Activated CD4-positive, alpha-beta T cell treated with anti-CD3 and anti-CD28 coated beads for 24 hours (primary cell): ENCODE results near the gene NLGN4Y.

ENCODE experiments used
- DNase-seq, 2 donors: peaks; one replicate each; pipeline ENCODE4 v3.0.0-alpha.2; 2020; ENCODE audit warnings: low read depth in 2 of 2

Gene NLGN4Y

DNA sequence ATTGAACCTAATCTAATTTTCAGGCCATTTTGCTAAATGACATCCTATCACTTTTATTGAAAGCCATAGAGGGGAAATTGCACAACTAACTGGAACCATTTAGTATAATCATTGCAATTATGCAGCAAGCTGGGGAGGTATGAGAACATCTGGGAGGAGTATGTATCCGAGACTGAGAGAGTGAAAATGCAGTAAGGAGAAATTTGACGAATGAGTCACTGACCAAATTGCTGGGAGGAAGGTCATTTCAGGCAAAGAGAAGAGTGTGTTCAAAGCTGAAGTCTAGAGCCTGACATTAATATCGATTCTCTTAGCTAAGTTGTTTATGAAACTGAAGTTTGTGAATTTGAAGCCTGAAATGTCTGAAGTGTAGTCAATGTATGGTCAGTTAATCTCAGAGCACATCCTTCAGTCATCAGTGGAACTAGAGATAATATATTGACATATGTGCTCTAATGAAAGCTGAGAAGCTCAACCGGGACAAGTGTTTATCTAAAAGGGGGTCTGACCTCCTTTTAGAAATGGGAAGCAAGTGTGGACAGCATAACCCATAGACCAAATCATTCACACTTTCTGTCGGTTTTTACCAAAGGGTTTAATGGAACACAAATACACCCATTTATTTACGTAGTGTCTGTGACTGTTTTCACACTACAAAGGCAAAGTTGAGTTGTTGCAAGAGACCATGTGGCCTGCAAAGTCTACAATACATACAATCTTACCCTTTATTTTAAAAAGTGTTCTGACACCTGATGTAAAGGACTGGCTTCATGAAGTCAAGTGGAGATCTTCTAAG lies 120.0 kb downstream of the NLGN4Y start:
- DNase-seq, result no peak

DNA sequence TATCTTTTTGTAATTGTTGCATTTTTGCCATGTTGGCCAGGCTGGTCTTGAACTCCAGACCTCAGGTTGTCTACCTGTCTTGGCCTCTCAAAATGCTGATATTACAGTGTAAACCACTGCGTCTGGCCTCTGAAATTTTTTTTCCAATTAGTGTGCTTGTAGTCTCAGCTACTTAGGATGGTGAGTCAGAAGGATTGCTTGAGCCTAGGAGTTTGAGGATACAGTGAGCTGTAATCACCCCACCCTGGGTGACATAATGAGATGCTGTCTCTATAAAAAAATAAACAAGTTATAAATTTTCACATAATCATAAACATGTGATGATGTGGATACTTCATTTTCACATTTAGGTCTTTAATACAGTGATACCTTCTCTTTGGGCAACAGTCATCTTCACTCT lies 154.9 kb downstream of the NLGN4Y start:
- DNase-seq, result no peak

DNA sequence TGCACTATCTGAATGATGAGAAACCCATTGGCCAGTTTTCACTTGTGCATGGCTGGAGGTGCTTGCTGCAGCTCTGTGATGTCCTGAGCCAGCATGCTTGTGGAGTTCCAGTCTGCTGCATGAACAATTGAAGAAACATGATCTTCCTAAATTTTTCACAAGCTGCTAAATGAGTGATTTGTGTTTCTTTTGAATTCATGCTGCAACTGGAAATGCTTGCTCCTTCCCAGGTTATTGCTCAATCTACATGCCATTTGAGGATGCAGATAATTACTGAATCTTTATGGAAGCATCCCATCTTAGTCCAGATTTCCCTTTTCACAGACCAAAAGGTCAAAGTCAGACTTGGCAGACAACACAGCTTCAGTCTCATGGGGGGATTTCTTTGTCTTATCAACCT lies 170.2 kb downstream of the NLGN4Y start:
- DNase-seq, result no peak

DNA sequence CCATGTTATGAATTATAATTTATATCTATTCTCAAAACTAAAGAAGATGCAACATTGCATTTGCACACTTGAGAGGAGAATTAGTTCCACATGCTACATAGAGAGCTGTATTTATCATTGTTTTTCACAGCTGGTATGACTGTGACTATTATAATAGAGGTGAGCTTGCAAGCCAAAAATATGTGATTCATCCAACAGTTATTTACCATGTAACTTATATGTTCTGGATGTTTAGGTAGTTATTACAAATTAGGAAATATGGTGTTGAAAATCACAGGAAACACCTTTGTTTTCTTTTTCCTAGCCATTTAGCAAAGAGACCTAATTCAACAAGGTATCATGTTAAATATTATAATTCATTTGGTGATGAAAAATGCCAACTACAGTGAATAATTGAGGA lies 183.8 kb downstream of the NLGN4Y start:
- DNase-seq, result no peak

DNA sequence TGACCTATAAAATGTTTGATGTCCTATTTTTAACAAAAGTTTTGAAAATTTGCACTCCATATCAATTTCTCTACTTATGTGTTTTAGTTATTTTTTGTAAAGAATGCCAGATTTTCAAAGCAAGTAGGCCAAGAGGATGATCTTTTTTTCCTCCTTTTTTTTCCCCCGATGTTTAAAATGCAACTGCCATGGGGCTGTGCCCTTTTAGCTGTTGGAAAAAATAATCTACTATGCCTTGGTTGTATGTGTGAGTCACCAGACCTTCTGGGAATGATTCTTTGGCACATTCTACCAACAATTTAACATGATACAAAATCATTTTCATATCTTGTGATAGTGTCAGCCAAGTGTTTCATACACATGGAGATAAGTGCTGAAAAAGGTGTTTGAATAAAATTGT lies 217.3 kb downstream of the NLGN4Y start:
- no peak for DNase-seq

DNA sequence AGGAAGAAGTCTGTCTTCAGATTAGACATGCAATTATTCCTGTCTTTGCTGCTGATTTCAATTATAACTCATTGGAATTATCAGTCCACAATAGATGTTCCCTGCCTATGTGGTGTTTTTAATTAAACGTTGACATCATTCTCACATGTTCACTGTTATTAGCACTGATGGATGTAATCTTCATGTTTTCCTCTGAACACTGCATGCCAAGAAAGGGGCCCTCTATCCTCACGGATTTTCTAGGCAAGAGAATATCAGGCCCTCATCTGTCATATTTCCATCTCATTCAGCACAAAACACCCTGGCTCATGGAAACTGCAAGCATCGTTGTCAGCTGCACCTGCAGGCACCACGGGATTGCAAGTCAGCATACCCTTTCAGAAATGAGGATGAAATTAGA lies 224.0 kb downstream of the NLGN4Y start:
- no peak for DNase-seq

DNA sequence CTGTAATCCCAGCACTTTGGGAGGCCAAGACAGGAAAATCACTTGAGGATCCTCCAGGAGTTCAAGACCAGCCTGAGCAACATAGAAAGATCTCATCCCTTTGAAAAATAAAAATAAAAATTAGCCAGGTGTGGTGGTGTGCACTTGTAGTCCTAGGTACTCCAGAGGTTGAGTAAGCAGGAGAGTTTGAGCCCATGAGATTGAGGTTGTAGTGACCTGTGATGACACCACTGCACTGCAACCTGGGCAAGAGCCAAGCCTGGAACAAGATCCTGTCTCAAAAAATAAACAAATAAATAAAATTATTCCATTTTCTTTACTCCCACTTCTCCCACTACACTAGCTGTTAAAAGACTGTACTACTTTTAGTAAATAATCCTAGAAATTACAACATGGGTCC lies 231.2 kb downstream of the NLGN4Y start:
- no peak for DNase-seq

DNA sequence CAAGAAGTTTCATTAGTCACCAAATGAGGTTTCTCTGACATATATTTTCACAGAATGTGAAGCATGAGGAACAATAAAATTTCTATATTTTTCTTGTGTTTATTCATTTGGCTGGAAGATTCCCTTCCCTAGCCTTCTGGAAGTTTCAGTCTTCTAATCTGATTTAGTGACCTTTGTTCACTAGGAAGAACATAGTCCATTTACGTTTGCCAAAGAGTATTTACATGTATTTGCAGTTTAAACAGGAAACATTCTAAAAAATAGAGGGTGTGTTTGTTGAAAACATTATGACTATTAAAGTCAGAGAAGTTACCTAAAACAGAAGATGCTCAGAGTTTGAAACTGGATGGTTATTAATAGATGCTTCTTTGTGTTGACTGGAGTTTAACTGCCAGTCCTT lies 238.6 kb downstream of the NLGN4Y start:
- DNase-seq, result no peak

DNA sequence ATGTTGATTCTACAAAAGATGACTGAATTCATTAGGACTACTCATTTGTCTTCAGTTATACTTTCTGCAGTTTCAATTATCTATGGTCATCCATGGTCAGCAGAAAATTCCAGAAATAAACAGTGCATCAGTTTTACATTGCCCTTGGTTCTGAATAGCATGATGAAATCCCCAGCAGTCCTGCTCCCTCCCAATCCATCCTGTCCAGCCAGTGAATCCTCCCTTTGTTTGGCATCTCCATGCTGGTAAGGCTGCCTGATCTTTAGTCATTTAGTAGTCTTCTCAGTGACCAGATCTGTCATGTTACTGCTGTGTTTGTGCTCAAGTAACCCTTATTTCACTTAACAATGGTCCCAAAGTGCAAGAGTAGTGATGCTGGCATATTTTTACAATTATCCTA lies 239.3 kb downstream of the NLGN4Y start:
- DNase-seq, result no peak

DNA sequence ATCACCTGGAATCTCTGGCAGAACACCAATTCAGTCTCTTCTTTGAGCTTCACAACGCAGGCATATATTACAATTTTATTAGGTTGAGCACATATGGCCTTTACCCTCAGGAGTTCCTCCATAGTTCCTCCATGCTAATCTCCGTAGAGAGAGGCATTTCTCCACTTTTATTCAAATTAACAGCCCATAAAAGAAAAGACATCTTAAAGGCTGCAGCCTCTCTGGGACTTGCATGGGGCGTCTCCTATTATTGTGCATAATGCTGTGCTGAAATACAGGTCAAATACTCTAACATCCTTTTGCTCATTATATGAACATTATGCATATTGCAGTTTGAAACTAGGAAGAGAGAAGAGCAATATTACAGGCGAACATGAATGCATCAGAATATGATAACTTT lies 253.9 kb downstream of the NLGN4Y start:
- no peak for DNase-seq

DNA sequence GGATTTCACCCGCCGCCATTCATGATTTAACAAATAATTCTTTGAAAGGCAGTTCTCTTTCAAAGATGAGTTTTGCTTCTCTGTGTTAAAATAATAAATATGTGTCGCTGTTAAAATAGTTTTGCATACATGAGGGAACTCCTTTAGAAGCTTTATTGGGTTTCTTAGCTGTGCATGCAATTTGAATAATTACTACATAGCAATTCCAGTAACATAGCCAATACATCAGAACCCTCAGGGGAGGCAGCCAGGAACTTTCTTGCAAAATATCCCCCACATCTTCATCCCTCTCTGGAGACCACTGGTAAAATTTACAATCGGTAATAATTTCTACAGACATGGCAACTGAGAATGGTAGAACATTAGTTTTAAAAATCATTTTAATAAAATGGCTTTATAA lies 268.8 kb downstream of the NLGN4Y start:
- DNase-seq, result no peak

DNA sequence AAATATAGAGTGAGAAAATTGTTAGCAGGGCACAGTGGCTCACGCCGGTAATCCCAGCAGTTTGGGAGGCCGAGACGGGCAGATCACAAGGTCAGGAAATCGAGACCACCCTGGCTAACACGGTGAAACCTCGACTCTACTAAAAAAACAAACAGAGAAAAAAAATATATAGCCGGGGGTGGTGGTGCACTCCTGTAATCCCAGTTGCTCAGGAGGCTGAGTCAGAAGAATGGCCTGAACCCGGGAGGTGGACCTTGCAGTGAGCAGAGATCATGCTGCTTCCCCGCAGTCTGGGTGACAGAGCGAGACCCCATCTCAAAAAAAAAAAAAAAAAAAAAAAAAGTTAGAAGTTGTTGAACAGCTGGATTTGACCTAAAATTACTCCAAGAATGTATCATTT lies 269.3 kb downstream of the NLGN4Y start:
- no peak for DNase-seq

DNA sequence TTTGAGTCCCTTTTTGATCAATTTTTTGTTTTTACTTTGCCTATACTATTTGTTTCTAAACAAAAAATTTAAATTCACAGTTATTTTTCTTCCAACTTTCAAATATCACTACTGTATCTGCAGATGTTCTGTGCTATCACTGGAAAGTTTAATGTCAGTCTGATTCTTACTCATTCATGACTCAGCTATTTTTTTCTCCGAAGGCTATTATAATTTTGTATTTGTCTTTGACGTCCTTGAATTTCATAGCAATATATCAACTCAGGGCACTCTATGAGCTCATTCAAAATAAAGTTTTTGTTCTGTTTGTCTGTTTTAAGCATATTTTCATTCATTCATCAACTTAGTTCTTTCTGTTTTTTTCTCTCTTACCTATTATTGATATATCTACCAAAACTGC lies 273.7 kb downstream of the NLGN4Y start:
- no peak for DNase-seq

DNA sequence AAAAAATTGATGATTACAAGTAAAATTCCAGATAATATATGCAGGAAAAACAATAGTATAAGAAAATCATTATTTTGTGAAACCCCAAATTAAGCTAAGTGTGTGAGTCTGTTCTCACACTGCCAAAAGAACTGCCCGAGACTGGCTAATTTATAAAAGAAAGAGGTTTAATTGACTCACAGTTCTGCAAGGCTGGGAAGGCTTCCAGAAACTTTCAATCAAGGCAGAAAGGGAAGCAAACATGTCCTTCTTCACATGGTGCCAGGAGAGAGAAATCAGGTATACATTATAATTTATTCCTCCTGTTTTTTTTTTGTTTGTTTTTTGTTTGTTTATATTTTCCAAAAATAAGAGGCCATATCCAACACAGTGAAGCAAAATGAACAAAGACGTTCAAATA lies 276.8 kb downstream of the NLGN4Y start:
- no peak for DNase-seq

DNA sequence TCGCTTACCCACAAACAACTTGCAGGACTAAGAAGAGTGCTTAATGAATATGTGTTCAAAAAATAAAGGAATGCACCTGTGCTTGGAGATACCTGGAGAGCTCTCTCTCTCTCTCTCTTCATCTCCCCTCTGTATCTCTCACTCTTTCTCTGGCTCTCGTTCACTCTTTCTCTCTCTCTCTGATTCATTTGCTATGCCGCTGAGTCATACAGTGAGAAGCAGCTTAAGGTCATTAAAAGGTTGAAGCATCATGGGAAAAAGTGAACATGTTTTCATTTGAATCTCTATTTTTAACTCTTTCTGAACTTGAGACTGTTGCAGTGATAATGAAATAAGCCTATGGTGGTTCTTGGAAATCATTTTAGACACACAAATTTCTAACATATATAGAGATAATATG lies 277.8 kb downstream of the NLGN4Y start:
- no peak for DNase-seq

DNA sequence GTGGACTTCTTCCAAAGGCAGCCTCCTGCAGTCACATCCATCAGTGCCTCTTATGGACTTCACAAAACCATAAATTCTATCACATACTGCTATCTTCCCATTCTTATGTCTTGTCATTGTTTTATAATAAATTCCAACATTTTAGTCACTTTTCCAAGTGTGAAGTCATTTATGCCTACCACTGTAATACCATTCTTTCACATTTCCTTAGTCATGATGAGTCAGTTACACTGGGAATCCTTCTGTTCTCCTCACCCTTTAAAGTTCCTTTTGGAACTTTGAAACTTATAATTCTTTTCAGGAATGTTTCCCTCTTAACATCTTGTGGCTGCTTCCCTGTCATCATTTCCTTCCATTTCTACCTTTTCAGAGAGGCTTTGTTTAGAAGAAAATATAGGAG lies 279.7 kb downstream of the NLGN4Y start:
- no peak for DNase-seq

DNA sequence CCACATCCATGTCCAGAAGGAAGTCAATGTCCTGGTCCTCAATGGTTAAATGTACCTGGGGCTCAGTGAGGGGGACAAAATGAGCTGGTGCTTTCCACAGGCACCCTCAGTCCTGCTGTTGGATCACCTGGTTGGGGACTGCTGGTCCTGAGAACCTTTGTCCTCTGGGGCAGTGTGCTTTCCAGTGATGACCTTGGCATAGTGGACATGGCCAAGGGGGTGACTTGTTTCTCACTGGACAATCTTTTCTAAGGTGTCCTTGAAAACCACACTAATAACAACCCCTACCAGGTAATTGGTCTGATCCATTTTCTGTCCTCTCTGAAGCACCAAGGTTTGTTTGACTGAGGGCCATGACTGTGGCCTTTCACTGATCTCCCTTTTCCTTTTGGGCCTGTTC lies 294.1 kb downstream of the NLGN4Y start:
- DNase-seq, result no peak

DNA sequence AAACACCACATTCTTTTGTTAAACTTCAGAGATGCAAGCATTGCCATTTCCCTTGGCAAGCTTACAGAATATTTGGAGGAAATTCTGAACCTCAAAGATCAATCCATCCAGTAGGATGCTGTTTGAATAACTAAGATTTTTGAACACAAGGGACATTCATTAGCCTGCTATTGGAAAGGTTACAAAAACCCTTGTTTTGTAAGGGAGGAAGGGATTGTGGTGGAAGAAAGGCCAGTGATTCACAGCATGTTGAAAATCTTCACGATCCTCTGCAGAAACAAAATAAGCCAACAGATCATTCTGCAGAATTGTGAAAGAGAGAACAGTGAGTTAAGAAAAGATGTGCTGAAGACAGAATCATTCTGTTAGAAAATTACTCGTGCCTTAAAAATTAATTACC lies 297.9 kb downstream of the NLGN4Y start:
- DNase-seq, result no peak

DNA sequence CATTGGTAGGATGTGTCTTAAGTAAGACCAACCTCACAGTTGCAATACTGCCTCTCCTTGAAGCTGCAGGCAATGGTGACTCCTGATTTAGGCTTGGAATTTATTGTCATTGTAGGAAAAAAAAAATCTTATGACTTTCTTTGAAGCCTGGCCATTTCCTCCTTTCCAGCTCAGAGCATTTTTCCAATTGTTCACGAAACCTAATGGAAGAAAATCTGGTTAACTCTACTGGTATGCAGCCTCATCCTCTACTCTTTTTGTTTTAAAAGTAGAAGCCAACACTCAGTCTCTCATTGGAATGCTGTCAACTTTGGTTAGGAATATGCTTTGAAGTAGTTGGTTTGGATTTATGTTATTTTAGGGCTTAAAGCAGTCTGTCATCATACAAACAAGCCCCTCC lies 298.6 kb downstream of the NLGN4Y start:
- no peak for DNase-seq

DNA sequence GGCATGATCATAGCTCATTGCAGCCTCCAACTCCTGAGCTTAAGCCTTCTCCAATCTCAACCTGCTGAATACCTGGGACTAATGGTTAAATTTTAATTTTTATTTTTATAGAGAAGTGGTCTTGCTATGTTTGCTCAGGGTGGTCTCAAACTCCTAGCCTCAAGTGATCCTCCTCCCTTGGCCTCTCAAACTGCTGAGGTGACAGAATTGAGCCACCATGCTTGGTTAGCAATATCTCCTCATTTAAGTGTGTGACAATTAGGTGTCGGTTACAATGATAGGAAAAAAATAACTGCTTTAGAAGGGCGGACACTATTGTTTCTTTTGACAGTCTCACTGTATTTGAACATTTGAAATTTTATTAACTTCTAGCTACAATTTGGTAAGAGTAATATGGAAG lies 300.3 kb downstream of the NLGN4Y start:
- no peak for DNase-seq

DNA sequence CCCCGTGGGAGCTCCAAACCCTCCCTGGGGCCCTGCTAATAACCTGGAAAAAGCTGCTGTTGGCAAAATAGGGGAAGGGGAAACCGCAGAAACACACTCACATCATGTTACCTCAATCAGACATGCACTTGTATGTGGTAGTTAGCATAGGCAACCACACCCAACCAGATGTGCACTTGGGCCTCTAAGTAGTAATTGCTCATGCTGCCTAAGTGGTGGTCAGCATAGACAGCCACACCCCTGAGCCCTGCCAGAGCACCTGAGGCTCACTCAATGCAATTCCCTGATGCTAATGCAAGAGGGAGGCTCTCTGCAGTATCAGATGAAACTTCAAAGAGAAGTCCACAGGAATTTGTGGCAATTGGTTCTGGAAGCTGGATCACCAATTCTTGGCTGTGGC lies 301.4 kb downstream of the NLGN4Y start:
- no peak for DNase-seq

DNA sequence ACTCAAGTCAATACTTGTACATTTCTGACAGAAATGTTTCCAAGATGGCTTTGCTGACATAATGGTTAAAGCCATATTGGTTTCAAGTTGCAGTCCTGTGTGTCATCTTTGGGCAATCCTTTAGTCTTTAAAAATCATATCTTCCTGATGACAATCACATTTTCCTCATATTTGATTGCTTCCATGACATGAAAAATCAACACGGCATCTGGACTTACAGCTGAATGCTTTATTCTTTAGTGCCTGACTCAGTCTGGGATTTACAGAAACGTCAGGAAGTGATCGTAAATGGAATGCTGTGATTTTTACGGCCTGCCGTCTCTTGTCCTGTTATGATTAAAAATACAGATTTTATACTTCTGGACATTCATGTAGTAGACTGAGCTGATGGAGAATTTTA lies 304.2 kb downstream of the NLGN4Y start:
- no peak for DNase-seq

DNA sequence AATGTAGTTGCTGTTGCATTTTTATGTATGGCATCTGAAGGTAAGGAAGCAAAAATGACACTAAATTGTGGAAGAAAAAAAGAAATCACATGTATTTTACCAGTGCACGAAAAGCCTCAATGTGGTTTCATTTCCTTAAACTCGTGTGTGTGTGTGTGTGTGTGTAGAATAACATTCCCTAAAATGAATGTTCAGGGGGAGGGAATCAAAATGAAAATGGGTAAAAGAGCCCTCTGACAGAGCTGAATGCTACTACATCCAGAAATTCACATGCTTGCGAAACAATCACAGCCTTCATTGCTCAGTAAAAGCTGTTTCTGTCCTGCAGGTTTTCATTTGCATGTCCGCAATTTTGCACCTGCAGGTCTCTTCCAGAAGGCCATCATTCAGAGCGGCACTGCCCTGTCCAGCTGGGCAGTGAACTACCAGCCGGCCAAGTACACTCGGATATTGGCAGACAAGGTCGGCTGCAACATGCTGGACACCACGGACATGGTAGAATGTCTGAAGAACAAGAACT lies 305.1 kb downstream of the NLGN4Y start:
- DNase-seq, result no peak
